HG03442 (cell line): ENCODE measurements around the gene CASP7.
"Not testable (repeated sequence)": the region's sequence is repeated elsewhere in the genome, so short reads cannot be mapped to it uniquely, and the experiment has no call there.

Source experiments
- ATAC-seq: cut with Tn5 transposase; IDR thresholded peaks from one replicate; pipeline ENCODE4 v1.9.1; 2021; ENCODE audit warnings: mild to moderate bottlenecking, moderate library complexity; ENCODE audit not compliant: unreplicated experiment

CASP7 gene

DNA sequence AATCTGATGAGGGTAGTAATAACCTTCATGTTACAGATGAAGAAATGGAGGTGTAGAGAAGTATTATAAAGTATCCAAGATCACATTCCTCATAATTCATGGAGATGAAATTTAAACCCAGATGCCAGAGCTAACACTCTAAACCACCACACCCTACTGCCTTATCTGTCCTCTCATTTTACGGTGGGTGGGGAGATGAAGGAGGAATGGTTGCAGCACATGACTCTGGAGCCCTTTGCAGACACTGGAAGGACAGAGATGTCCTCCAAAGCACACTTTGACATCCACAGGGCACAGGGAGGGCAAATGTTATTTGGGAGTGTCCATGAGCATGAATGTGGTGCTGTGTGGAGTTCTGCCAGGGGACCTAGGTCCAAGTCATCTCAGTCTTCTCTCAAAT is 72.8 kb downstream of the CASP7 start:
- ATAC-seq = no peak

DNA sequence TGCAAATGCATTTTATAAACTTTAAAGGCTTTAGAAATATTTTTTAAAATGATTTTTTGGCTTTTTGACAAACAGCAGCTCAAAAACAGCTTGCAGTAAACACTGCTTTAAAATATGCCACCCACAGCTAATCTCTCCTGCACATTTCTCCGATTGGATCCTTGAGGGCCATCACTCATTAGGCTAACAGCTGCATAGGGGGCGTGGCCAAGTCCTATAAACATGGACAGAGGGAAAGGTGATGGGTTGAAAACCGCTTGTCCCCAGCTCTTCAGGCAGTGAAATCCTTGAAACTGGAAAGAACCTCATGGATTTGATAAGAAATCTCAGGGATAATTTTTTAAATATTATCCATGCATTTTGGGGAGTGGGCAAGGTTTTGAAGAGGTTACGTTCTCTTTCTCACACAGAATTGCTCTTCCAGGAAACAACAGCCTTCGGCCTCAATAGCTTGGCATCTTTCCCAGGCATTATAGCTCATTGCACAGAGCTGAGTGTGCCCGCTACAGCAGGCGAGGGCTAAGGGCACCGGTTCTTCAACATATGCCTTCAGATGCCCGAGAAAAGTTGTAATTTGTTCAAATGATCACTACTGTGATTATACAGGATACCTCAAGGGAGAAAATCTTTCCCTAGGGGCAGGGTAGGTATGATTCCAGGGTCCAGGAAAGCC is 73.4 kb downstream of the CASP7 start:
- no peak for ATAC-seq

DNA sequence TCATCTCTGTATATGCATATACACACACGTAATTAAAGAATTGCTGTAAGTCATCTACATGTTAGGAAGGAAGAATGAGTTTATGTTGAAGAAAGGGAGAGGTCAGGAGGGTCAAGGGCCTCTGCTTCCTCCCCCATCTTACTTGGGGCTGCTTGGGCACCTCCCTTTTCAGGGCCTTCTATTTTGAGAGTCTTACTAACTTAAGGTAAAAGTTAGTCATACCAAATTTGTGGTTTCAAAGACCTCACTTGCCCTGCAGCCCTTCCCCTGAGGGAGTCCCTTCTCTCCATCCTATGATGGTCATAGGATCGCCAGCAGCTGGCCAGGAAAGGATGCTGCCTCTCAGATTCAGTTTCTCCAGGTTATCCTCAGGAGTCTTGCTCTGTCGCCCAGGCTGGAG is 74.4 kb downstream of the CASP7 start:
- ATAC-seq = no peak

DNA sequence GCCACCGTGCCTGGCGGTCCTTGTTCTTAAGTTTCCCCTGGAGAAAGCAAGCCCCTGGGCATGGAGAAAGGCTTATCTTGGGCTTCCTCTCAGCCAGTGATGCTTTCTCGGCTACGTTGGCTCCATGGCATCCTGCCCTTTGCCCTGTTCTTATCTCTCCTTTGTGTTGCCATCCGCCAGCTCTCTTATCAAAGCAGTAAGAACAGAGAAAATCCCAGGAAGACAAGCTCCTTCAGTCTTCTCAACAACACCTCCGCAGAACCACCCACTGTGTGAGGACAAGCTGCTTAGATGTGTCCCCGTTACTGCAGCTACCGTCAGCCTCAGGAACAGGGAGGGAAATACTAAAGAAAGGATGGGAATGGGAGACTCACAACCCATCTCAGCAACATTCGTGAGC is 75.1 kb downstream of the CASP7 start:
- ATAC-seq = no peak

DNA sequence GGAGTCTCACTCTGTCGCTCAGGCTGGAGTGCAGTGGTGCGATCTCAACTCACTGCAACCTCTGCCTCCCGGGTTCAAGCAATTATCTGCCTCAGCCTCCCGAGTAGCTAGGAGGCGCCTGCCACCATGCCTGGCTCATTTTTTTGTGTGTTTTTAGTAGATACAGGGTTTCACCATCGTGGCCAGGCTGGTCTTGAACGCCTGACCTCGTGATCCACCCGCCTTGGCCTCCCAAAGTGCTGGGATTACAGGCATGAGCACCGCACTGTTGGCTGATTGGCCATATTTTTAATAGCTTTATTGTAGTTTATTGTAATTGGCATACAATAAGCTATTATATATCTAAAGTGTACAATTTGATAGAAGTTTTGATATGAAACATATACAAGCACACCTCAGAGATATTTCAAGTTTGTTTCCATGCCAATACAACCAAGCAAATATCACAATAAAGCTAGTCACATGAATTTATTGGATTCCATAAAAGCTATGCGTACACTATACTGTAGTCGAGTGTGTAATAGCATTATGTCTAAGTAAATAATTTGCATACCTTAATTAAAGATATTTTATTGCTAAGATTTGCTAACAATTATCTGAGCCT is 77.3 kb downstream of the CASP7 start:
- ATAC-seq = no peak

DNA sequence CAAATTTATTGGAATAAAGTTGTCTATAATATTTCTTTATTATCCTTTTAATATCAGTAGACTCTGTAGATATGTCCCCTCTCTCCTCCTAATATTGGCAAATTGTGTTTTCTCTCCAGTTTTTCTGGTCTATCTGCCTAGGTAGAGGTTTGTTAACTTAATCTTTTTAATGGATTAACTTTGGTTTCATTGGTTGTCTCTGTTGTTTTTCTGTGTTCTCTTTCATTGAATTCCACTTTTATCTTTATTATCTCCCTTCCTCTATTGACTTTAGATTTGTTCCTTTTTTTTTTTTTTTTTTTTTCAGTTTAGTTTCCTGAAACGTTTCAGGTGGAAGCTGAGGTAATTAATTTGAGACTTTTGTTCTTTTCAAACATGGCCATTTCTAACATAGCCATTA is 82.4 kb downstream of the CASP7 start:
- no peak for ATAC-seq

DNA sequence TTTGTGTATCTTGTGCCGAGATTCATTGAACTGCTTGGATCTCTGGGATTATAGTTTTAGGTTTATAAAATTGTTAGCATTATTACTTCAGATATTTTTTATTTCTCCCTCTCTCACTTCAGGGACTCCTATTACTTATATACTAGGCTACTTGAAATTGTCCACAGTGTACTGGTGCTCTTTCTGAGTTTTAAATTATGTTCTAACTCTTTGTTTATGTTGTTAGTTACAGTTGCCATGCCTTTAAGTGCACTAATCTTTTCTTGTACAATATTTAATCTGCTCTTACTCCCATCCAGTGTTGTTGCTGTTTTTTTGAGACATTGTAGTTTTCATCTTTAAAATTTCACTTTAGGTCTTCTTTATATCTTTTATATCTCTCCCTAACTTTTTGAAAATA is 84.9 kb downstream of the CASP7 start:
- no peak for ATAC-seq

DNA sequence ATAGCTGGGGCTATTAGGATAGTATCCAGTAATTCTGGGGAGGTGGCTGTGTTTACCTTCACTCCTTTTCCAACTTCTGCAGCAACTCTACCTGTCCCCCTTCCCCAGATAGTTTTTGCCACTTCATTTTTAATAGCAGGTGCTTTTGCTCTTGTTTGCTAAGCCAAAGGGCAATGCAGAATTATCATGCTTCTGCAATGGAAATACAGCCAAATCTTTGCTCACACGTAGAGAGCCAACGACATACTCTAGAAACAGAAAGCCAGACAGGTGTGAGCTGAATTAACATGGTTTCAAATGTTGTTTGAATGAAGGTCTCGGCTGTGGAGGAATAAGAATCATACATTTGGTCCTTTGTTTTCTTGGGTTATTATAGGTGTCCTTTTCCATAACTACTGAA is 86.2 kb downstream of the CASP7 start:
- ATAC-seq = no peak

DNA sequence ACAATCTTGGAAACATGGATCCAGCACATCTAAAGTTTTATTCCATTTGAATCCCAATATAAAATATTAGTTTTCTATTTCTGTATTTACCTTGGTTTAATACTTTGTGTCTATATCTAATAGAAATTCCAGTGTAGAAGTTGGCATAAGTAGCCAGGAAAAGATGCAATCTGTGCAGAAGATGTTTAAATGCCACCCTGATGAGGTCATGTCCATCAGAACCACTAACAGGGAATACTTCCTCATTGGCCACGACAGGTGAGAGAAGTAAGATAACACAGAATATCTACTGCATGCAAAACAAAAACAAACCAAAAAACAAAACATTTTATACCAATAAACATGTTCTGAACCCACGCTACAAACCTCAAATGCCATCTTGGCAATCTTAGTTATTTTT is 87.5 kb downstream of the CASP7 start:
- no peak for ATAC-seq

DNA sequence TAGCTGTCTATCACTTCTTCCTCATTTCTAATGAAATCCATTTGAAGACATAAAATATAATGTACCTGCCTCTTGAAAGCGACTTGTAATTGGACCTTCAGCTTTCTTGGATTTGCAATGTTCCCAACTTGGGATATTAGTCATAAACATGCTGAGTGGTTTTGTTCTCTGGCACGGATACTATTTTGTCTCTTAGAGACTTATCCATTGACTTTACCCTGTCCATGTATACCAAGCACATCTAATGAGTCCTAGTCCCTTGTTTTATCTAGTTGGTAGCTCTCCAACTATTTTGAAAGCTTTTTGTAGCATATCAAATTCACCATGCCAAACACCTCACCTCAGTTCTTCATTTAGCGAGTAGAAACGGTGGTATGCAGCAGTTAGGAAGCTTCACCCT is 90.6 kb downstream of the CASP7 start:
- ATAC-seq = no peak

DNA sequence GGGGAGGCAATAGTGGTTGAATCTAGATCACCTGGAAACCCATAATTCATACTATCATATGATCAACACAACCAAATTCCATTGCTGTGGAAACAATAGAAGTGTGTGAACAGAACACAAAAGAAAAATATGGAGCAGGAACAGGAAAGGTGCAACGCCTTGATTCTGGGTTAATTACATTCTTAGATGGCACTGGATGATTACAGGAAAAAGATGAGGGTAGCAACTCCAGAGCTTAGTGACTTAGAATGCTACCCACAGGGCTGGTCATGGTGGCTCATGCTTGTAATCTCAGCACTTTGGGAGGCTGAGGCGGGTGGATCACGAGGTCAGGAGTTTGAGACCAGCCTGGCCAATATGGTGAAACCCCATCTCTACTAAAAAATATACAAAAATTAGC is 91.4 kb downstream of the CASP7 start:
- not testable (repeated sequence) for ATAC-seq

DNA sequence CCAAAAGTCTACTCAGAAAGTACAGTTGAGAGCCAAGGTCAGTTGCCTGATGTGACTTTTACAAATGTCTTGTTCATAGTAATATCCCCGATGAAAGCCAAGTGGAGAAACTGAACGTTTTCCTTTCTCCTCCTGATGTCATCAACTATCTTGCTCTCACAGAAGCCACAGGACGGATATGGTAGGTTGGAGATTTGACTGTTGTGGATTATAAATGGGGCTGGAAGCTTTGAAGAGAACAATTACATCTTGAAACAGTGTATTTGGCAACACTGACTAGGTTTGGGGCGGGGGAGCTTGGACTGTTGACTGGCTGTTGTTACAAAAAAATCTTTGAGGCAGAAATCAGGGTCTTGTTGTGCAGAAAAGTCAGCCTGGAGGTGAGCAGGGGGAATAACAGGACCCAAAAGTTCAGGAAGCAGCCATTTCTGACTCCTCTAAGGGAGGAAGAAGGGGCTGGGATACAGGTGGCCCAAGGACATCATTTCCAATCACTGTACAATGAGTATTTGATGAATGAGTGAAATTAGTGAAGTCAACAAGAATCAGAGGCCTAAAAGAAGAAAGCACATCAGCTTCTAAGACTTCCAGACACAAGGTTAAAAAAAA is 96.1 kb downstream of the CASP7 start:
- no peak for ATAC-seq

DNA sequence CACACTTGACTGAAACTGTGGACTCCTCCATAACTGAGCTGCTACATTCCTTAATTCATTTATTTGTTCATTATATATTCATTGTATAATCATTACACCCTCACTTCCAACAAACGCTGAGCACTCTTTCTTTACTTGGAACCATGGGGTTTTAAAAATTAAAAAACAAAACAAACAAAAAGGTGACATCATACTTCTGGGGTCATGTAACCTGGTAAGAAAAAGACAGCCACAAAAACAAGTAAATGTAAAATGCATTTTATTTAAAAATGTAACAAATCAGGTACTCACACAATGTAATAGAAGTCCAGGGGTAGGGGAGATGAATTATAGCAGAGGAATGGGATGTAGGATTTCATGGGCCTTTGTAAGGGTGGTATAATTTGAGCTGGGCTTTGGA is 96.8 kb downstream of the CASP7 start:
- no peak for ATAC-seq
